ENCODE measurements around the gene SPHK1.
A peak's percentile ranks its signal among the peaks of the same experiment; 100 is the strongest.

SPHK1 gene

DNA sequence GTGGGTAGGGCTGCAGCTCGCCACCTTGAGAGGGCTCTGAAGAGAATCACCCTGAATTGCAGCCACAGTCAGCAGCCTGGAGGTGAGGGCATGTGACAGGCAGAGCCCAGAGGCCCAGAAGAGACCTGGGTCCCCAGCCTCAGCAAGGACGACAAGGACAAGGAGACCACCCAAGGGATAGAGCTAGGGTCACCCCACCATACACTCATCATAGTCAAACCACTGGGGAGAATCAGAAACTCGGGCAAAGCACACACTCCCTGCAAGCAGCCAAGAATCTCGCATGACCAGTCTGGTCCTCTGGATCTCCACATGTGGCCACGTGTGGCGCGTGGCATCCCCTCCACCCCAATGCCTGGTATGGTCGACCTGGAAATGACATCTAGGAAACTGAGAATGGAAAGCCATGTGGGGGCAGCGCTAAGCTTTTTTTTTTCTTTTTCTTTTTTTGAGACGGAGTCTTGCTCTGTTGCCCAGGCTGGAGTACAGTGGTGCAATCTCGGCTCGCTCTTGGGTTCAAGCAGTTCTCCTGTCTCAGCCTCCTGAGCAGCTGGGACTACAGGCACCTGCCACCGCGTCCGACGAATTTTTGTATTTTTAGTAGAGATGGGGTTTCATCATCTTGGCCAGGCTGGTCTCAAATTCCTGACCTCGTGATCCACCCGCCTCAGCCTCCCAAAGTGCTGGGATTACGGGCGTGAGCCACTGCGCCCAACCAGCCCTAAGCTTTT, 4.6 kb upstream of the SPHK1 start:
- TF ChIP-seq, protein P1, sequence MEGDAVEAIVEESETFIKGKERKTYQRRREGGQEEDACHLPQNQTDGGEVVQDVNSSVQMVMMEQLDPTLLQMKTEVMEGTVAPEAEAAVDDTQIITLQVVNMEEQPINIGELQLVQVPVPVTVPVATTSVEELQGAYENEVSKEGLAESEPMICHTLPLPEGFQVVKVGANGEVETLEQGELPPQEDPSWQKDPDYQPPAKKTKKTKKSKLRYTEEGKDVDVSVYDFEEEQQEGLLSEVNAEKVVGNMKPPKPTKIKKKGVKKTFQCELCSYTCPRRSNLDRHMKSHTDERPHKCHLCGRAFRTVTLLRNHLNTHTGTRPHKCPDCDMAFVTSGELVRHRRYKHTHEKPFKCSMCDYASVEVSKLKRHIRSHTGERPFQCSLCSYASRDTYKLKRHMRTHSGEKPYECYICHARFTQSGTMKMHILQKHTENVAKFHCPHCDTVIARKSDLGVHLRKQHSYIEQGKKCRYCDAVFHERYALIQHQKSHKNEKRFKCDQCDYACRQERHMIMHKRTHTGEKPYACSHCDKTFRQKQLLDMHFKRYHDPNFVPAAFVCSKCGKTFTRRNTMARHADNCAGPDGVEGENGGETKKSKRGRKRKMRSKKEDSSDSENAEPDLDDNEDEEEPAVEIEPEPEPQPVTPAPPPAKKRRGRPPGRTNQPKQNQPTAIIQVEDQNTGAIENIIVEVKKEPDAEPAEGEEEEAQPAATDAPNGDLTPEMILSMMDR (IDR thresholded peaks at IDR 0.05; ENCODE audit: low read depth, low read length, missing control alignments): no peak
- Histone ChIP-seq H3K36me3 (replicated peaks) (no peaks in the 10 kb centered on the region), H3K27me3 (replicated peaks) (no peaks in the 10 kb centered on the region), H3K27ac (no peak overlapping the region), H3K4me3 (ENCODE audit: low read depth, low read length) (no peak overlapping the region)
- no peak for DNase-seq
- in situ Hi-C loops (cut with HindIII; ENCODE audit: low pct_ligation_motif_present, low sequenced_read_pairs): no loop called here

DNA sequence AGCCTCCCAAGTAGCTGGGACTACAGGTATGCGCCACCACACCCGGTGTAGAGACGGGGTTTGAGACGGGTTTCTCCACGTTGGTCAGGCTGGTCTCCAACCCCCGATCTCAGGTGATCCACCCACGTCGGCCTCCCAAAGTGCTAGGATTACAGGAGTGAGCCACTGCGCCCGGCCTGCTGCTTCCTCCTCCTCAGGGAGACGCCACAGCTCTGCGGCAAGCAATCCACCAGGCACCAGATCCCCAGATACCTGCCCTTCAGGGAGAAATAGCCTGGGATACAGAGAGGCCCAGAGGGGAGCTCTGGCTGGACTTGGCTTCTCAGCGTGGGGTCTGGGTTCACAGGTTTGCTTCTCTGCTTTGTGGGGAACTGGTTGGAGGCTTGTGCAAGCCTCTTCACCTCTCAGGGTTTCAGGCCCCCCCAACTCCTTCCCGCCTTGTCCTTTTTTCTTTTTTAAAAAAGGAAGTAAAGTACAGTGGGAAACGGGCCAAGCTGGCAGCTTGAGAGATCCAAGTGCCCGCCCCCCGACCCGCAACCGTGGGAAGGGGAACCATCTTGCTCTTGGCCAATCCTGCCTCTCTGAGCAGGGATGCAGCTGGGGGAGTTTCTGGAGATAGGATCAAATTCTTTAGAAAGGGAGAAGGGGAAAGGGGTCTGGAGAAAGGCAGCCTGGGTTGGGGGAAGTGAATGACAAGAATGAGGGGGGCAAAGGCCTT, 2.6 kb upstream of the SPHK1 start:
- peaks cover 12% of the 10 kb centered on the region for H3K36me3 ChIP-seq (replicated peaks)
- H3K4me3 ChIP-seq (ENCODE audit: low read depth, low read length): peak overlapping the region; percentile 94
- in situ Hi-C loops (cut with HindIII; ENCODE audit: low pct_ligation_motif_present, low sequenced_read_pairs): no loop called here
- TF ChIP-seq, protein P1 (IDR thresholded peaks at IDR 0.05; ENCODE audit: low read depth, low read length, missing control alignments): no peak
- peak overlapping the region; percentile 99 for H3K27ac ChIP-seq
- H3K27me3 ChIP-seq (replicated peaks): no peaks in the 10 kb centered on the region
- no peak for DNase-seq

DNA sequence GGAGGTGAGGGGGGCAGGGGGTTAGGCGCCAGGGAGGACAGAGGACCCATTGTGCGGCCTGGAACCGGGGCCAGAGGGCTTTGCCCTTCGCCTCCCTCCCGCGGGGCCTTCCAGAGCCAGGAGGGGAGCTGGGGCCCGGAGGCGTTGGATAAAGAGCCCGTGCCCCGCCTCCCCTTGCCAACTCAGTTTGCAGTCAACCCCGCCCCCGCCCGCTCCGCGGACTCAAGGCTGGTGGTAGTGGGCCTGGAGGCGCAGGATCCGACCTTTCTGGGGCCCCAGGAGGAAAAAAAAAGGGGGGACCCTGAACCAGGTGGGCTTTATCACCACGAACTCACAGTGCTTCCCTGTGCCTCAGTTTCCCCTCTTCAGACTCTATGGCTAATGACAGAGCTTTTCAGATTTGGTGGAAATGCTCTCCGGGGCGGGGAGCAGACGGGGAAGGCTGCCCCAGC, 2.0 kb upstream of the SPHK1 start:
- no peak for DNase-seq

DNA sequence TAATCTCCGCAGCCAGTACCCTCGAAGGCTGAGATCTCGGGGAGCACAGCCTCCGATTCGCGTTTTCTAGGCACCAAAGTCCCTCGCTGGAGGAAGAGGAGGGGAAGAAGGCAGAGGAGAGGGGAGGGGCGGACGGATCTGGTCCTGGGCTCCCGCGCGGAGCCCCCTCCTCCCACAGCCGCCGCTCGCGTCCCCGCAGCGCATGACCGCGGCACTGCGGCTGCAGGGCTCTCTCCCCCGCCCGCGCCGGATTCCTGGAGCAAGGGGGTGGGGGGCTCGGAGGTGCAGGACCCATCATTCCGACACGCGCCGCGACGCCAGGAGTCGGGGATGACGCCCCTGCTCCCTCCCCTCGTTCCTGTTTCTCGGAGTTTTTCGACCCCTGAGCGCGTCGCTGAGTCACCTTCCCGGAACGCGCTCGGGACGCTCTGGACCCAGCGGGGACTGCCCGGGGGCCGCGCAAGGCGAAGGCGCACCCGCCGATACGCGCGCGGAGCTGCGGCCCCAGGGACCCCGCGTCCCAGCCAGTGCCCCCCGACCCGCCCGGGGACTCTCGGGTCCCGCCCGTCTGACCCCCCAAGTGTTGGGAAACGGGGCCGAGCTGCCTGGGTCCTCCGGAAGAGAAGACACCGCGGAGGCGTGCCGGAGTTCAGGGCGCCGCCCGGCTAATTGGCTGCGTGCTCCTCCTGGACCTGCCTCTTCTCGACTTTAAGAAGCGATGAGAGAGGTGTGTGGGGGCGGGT, 1.4 kb upstream of the SPHK1 start:
- Histone ChIP-seq H3K4me3 (ENCODE audit: low read depth, low read length) (peak overlapping the region; percentile 94), H3K27ac (peak overlapping the region; percentile 99), H3K27me3 (replicated peaks) (no peaks in the 10 kb centered on the region), H3K36me3 (replicated peaks) (peaks cover 24% of the 10 kb centered on the region)
- TF ChIP-seq, protein P1 (IDR thresholded peaks at IDR 0.05; ENCODE audit: low read depth, low read length, missing control alignments): no peak
- peak; percentile 86 for DNase-seq
- in situ Hi-C loops (cut with HindIII; ENCODE audit: low pct_ligation_motif_present, low sequenced_read_pairs): no loop called here

More for the DNA sequence above, 2.0 kb upstream of the SPHK1 start:
- H3K27ac ChIP-seq: peak overlapping the region; percentile 99
- peak overlapping the region; percentile 94 for H3K4me3 ChIP-seq (ENCODE audit: low read depth, low read length)
- in situ Hi-C loops (cut with HindIII; ENCODE audit: low pct_ligation_motif_present, low sequenced_read_pairs): no loop called here
- TF ChIP-seq, protein P1 (IDR thresholded peaks at IDR 0.05; ENCODE audit: low read depth, low read length, missing control alignments): no peak
- H3K36me3 ChIP-seq (replicated peaks): peaks cover 18% of the 10 kb centered on the region
- no peaks in the 10 kb centered on the region for H3K27me3 ChIP-seq (replicated peaks)

DNA sequence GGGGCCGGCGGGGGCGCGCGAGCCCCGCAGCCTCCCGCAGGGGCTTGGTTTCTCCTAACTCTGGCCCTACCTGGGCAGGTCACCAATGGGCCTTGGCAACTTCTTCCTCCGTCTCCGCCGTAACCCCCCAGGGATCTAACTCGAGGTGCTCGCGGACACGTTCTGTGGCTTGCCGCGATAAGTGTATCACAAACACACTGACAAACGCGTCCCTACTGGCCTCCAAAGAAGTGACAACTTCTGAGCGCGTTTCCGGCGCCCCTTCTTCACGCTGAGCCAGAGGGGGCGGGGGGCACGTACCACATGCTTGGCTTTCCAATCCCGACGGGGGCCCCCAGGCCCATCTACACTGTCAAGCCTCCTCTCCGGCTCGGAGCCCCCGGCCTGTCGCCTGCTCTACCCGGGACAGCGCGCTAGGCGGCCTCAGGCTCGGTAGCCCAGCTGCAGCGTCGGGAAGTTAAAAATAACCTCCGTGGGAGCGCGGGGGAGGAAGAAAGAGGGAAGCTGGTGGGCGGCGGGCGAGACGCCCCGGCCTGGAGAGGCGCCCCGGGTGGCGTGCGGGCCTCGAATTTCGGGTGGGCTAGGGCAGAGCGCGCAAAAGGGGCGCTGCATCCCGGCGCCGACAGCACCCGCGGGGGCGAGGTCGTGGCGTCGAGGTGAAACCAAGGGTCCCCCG, 725 bp upstream of the SPHK1 start:
- no peaks in the 10 kb centered on the region for H3K27me3 ChIP-seq (replicated peaks)
- TF ChIP-seq, protein P1 (IDR thresholded peaks at IDR 0.05; ENCODE audit: low read depth, low read length, missing control alignments): peak; percentile 46
- in situ Hi-C loops (cut with HindIII; ENCODE audit: low pct_ligation_motif_present, low sequenced_read_pairs): no loop called here
- H3K4me3 ChIP-seq (ENCODE audit: low read depth, low read length): peak overlapping the region; percentile 94
- peaks cover 28% of the 10 kb centered on the region for H3K36me3 ChIP-seq (replicated peaks)
- H3K27ac ChIP-seq: peak overlapping the region; percentile 99
- peak; percentile 61 for DNase-seq

Data from brain microvascular endothelial cell (primary cell).